H1 (cell line): ENCODE measurements around the gene MAP1B. TPM values are rescaled to one million over a fixed set of nuclear protein-coding genes. Genes with fewer than 3 reads are reported as not detected.

Source experiments
- ATF2 ChIP-seq: IDR thresholded peaks from 2 replicates; pipeline ENCODE4 v1.6.1; 2012; ENCODE audit warnings: low read length, inconsistent platforms
- BACH1 ChIP-seq: IDR thresholded peaks from 2 replicates; pipeline ENCODE4 v1.6.1; 2012; ENCODE audit warnings: low read length, improper control_type of control experiment
- KDM1A ChIP-seq: fragments of 200-600, 300-600 bp; sonication (generic); IDR thresholded peaks from 2 replicates; pipeline ENCODE4 v1.7.1; 2016; ENCODE audit warnings: mild to moderate bottlenecking, low read length, borderline replicate concordance
- POU5F1 ChIP-seq: IDR thresholded peaks from 2 replicates; pipeline ENCODE4 v1.6.1; 2011; ENCODE audit warnings: low read depth, mild to moderate bottlenecking, low read length, moderate library complexity
- RNF2 ChIP-seq: fragments of 200-900, 300-1000 bp; sonication (generic); IDR thresholded peaks from 2 replicates; pipeline ENCODE4 v1.7.1; 2016; ENCODE audit warnings: borderline replicate concordance, low read depth, mild to moderate bottlenecking, antibody characterized with exemption, low read length; ENCODE audit not compliant: poor library complexity, severe bottlenecking; ENCODE audit errors: missing control alignments
- polyA plus RNA-seq, 7 experiments: library from polyadenylated mRNA; depleted of rRNA in 3 of 7; stranded (reverse) in 5 of 7; unstranded in 2 of 7; fragments of >200 nt in 5 of 7; fragments of 200-250 nt in 2 of 7; gene quantifications; 1 replicate in 5 of 7; 2 replicates in 1 of 7; 4 replicates in 1 of 7; pipeline versions ENCODE4 v1.2.1 to v1.2.3, GENCODE V29; 2011 to 2013; ENCODE audit warnings: missing spikeins in 2 of 7, mixed read lengths in 2 of 7
- total RNA-seq: library from RNA; stranded (reverse); fragmentation: NEBNext Ultra II Directional; extraction: Animal tissue kit (Norgen Biotek cat#: 25700); gene quantifications from 2 replicates; pipeline ENCODE4 v1.2.1, GENCODE V29; 2021

Gene MAP1B
- total and polyA plus RNA-seq, 2 of the 8 experiments (the other 6 are each of a cell fraction or from before 2014, with no cell fraction given): 24.5 to 120 TPM

- TF ChIP-seq ATF2: no peak
- TF ChIP-seq RNF2: no peak
- no peak for TF ChIP-seq KDM1A
- no peak for TF ChIP-seq BACH1
- no peak for TF ChIP-seq POU5F1
Measured at GRCh38 chr5:72233835-72234234, 126.6 kb downstream of the MAP1B start (continued).
